ENCODE results near the gene TCL1A.
"Not testable (repeated sequence)": the region's sequence is repeated elsewhere in the genome, so short reads cannot be mapped to it uniquely, and the experiment has no call there.

TCL1A gene

DNA sequence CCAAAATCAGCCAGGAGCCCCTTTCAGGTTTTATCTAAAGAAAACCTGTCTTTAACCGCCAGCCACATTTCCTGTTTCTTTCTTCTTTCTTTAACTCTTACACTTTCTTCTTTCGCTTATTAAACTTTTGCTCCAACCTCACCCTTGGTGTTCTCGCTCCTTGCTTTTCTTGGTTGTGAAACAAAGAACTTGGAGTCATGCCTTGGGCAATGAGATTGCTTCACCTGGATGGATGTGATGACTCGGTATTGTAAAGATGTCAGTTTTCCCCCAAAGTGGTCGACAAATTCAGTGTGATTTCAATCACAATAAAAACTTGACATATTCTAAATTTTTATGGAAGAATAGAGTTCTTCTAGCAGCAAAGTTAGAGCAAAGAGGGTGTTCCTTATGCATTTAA lies 16.2 kb upstream of the TCL1A start:
- Histone ChIP-seq H3K36me3 (ENCODE audit: control insufficient read depth, insufficient read depth, low read length) (no peaks in the 10 kb centered on the region), H3K4me3 (replicated peaks; ENCODE audit: low read depth, low read length) (no peak overlapping the region), H3K27me3 (replicated peaks; ENCODE audit: control insufficient read depth, insufficient read depth, low read length) (no peaks in the 10 kb centered on the region)
- TF ChIP-seq, protein P1, sequence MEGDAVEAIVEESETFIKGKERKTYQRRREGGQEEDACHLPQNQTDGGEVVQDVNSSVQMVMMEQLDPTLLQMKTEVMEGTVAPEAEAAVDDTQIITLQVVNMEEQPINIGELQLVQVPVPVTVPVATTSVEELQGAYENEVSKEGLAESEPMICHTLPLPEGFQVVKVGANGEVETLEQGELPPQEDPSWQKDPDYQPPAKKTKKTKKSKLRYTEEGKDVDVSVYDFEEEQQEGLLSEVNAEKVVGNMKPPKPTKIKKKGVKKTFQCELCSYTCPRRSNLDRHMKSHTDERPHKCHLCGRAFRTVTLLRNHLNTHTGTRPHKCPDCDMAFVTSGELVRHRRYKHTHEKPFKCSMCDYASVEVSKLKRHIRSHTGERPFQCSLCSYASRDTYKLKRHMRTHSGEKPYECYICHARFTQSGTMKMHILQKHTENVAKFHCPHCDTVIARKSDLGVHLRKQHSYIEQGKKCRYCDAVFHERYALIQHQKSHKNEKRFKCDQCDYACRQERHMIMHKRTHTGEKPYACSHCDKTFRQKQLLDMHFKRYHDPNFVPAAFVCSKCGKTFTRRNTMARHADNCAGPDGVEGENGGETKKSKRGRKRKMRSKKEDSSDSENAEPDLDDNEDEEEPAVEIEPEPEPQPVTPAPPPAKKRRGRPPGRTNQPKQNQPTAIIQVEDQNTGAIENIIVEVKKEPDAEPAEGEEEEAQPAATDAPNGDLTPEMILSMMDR (IDR thresholded peaks at IDR 0.05; ENCODE audit: insufficient read depth, low read length, poor library complexity, severe bottlenecking): no peak
- no peak for DNase-seq (ENCODE audit: extremely low read depth, insufficient read length)

DNA sequence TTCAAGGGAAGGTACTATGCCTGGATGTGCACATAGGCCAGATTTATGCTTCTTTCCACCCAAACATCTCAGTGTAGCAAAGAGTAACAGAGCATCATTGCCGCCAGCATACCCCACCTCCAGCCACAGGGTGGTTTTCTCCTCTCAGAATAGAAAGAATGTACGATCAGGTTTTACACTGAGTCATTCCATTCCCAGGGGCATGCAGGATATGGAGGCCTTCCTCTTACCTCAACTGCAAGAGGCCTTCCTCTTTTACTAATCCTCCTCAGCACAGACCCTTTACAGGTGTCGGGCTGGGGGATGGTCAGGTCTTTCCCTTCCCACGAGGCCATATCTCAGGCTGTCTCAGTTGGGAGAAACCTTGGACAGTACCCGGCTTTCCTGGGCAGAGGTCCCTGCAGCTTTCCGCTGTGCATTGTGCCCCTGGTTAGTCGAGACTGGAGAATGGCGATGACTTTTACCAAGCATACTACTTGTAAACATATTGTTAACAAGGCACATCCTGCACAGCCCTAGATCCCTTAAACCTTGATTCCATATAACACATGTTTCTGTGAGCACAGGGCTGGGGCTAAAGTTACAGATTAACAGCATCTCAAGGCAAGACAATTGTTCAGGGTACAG lies 15.6 kb upstream of the TCL1A start:
- H3K4me3 ChIP-seq (replicated peaks; ENCODE audit: low read depth, low read length); H3K36me3 ChIP-seq (ENCODE audit: control insufficient read depth, insufficient read depth, low read length); H3K27me3 ChIP-seq (replicated peaks; ENCODE audit: control insufficient read depth, insufficient read depth, low read length): not testable (repeated sequence)
- peak; percentile 29 for DNase-seq (ENCODE audit: extremely low read depth, insufficient read length)

DNA sequence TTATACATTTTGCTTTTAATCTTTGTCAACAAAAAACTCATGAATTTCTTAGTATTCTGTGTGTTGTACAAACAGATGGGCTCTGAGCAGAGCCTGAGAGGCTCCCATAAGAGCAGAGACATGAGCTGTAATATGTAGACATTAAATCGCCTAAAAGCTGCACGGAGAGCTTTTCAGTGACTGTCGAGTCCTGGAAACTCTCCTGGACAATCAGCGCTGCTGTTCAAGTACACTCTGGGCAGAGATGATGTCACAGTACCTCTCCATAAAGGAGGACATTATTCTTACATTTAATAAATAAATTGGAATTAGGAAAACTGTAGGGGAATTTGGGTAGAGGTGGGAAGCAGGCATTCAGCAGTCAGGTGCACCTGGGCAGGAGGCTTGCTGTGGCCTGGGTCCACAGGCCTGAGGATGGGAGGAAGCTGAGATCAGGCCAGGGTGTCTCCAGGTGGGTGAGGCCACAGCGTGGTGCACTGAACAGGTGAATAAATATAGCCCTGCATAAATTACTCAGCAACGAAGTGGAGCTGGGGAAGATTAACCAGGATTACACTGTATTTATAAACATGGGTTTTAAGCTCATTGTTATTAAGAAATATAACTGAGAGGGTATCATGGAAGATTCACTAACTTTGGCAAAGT lies 13.3 kb upstream of the TCL1A start:
- no peak for DNase-seq (ENCODE audit: extremely low read depth, insufficient read length)
- TF ChIP-seq, protein P1 (IDR thresholded peaks at IDR 0.05; ENCODE audit: insufficient read depth, low read length, poor library complexity, severe bottlenecking): no peak
- Histone ChIP-seq H3K36me3 (ENCODE audit: control insufficient read depth, insufficient read depth, low read length) (no peaks in the 10 kb centered on the region), H3K4me3 (replicated peaks; ENCODE audit: low read depth, low read length) (no peak overlapping the region), H3K27me3 (replicated peaks; ENCODE audit: control insufficient read depth, insufficient read depth, low read length) (no peaks in the 10 kb centered on the region)

DNA sequence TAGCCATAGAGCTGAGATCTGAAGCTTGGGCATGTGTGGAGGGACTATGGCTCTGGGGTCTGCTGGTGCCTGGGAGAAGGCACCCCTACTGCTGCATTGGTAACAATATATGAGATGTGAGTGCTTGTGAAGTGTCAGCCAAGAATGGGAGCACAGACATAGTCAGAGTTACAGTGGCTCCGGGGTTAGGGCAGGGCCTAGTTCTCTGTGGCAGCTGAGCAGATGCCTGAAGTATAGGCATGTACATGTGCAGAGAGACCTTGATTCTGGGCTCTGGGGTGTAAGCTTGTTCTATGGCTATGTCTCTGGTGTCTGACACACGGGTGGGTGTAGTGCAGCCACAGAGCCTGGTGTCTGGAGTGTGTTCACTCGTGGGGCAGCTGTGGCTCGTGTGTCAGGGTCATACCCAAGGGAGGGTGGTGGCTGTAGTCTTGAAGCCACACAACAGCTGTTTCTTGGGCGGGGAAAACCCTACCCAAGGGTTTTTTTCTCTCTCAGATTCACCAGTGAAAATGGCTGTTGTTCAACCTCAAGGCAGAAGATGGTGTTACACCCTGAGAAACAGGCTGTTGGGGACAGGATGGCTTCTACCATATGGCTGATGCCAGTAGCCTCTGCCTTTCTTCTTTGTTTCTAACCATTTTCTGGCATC lies 11.9 kb upstream of the TCL1A start:
- H3K4me3 ChIP-seq (replicated peaks; ENCODE audit: low read depth, low read length): no peak overlapping the region
- H3K27me3 ChIP-seq (replicated peaks; ENCODE audit: control insufficient read depth, insufficient read depth, low read length): no peaks in the 10 kb centered on the region
- DNase-seq (ENCODE audit: extremely low read depth, insufficient read length): peak; percentile 57
- TF ChIP-seq, protein P1 (IDR thresholded peaks at IDR 0.05; ENCODE audit: insufficient read depth, low read length, poor library complexity, severe bottlenecking): no peak
- H3K36me3 ChIP-seq (ENCODE audit: control insufficient read depth, insufficient read depth, low read length): no peaks in the 10 kb centered on the region

DNA sequence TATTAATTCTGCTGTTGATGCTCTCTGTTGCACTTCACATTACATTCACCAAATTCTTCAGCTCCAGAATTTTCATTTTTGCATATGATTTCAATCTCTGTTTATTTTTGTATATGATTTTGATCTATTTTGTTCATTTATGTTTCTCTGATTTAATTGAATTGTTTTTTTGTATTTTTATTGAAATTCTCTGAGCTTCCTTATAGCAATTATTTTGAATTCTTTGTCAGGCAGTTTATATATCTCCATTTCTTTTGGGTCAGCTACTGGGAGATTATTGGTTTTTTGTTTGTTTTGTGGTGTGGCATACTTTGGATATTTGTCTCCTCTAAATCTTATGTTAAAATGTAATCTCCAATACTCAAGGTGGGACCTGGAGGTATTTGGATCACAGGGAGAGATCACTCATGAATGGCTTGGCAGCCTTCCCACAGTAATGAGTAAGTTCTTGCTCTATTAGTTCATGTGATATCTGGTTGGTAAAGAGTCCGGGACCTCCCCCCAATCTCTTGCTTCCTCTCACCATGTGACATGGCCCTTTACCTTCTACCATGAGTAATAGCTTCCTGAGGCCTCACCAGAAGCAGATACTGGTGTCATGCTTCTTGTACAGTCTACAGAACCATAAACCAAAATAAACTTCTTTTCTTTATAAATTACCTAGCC lies 8.7 kb upstream of the TCL1A start:
- TF ChIP-seq, protein P1 (IDR thresholded peaks at IDR 0.05; ENCODE audit: insufficient read depth, low read length, poor library complexity, severe bottlenecking): no peak
- H3K4me3 ChIP-seq (replicated peaks; ENCODE audit: low read depth, low read length): no peak overlapping the region
- DNase-seq (ENCODE audit: extremely low read depth, insufficient read length): no peak

DNA sequence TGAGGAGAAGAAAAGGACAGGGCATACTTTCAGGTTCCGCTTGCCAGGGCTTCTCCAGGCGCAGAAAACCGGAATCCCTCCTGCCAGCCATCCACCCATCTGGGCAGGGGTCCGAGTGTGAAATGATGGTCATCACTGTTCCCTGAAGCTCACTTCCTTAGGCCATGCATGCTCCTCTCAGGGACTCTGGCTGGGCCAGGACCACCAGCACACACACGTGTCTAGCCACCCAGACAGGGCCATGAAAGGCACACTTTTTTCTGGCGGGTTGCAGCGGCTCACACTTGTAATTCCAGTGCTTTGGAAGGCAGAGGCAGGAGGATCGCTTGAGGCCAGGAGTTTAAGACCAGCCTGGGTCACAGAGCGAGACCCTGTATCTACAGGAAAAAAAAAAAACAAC lies 1.5 kb downstream of the TCL1A start:
- Histone ChIP-seq H3K4me3 (replicated peaks; ENCODE audit: low read depth, low read length) (peak overlapping the region; percentile 72), H3K36me3 (ENCODE audit: control insufficient read depth, insufficient read depth, low read length) (peaks cover 3% of the 10 kb centered on the region; the same call in 1 of the 2 replicates), H3K27me3 (replicated peaks; ENCODE audit: control insufficient read depth, insufficient read depth, low read length) (no peaks in the 10 kb centered on the region)
- DNase-seq (ENCODE audit: extremely low read depth, insufficient read length): no peak
- TF ChIP-seq, protein P1 (IDR thresholded peaks at IDR 0.05; ENCODE audit: insufficient read depth, low read length, poor library complexity, severe bottlenecking): no peak

More for the DNA sequence above, 8.7 kb upstream of the TCL1A start:
- Histone ChIP-seq H3K36me3 (ENCODE audit: control insufficient read depth, insufficient read depth, low read length) (no peaks in the 10 kb centered on the region), H3K27me3 (replicated peaks; ENCODE audit: control insufficient read depth, insufficient read depth, low read length) (no peaks in the 10 kb centered on the region)

Measured in GM06990 (cell line).